A673 (cell line): ENCODE results near the gene ZNF683. TPM values are rescaled to one million over a fixed set of nuclear protein-coding genes. Genes with fewer than 3 reads are reported as not detected.

Experiments
- BruUV-seq: library from RNA; stranded (reverse); fragments of 400-500 nt; replicated peaks from 2 replicates; lab custom pipeline; 2021; lab: Mats Ljungman, UMichigan
- CTCF ChIA-PET: fragments of 300-600 bp; sonication (Branson Sonifier 250); formaldehyde crosslinking; loops from one replicate; lab custom pipeline; 2022; ENCODE audit warnings: antibody characterized with exemption; lab: Charles Lee
- POLR2A ChIA-PET: fragments of 300-600 bp; sonication (Branson Sonifier 250); formaldehyde crosslinking; loops from one replicate; lab custom pipeline; 2022; ENCODE audit warnings: antibody characterized with exemption; ENCODE audit not compliant: low non-redundant PET; lab: Charles Lee
- DNase-seq: peaks from one replicate; pipeline ENCODE4 v3.0.0-alpha.2; 2015; ENCODE audit warnings: low spot score
- H3K27ac ChIP-seq: fragments of 200-600 bp; sonication (generic); 2 replicates; pipeline ENCODE4 v1.5.1; 2016; ENCODE audit warnings: mixed run types, low read depth, mild to moderate bottlenecking, mixed read lengths, antibody characterized with exemption, low read length; ENCODE audit not compliant: poor library complexity, severe bottlenecking
- H3K27me3 ChIP-seq: fragments of 200-600 bp; sonication (generic); replicated peaks from 2 replicates; pipeline ENCODE4 v1.6.1; 2017; ENCODE audit warnings: mixed run types, low read depth, mild to moderate bottlenecking, mixed read lengths, antibody characterized with exemption, low read length; ENCODE audit not compliant: insufficient read depth, poor library complexity
- H3K36me3 ChIP-seq: fragments of 200-600 bp; sonication (generic); 2 replicates; pipeline ENCODE4 v1.6.1; 2016; ENCODE audit warnings: mixed run types, mild to moderate bottlenecking, mixed read lengths, antibody characterized with exemption, low read length; ENCODE audit not compliant: insufficient read depth, poor library complexity, severe bottlenecking
- H3K4me1 ChIP-seq: fragments of 200-600 bp; sonication (generic); 2 replicates; pipeline ENCODE4 v1.6.1; 2017; ENCODE audit warnings: mixed run types, mild to moderate bottlenecking, mixed read lengths, antibody characterized with exemption, low read length; ENCODE audit not compliant: insufficient read depth, poor library complexity, severe bottlenecking
- H3K4me3 ChIP-seq: fragments of 200-600 bp; sonication (generic); 2 replicates; pipeline ENCODE4 v1.5.1; 2016; ENCODE audit warnings: low read depth, mixed run types, mild to moderate bottlenecking, mixed read lengths, low read length; ENCODE audit not compliant: poor library complexity, severe bottlenecking
- H3K9me3 ChIP-seq: fragments of 200-600 bp; sonication (generic); 2 replicates; pipeline ENCODE4 v1.6.1; 2016; ENCODE audit warnings: mixed run types, low read depth, mild to moderate bottlenecking, mixed read lengths, antibody characterized with exemption, low read length; ENCODE audit not compliant: poor library complexity, severe bottlenecking
- EZH2 ChIP-seq: fragments of 200-600 bp; sonication (generic); IDR thresholded peaks from 2 replicates; pipeline ENCODE4 v1.6.1; 2017; ENCODE audit warnings: borderline replicate concordance, low read depth, mild to moderate bottlenecking, mixed read lengths, antibody characterized with exemption, low read length; ENCODE audit not compliant: poor library complexity, severe bottlenecking
- intact Hi-C: fragments of 100-400 bp; cut with micrococcal nuclease; formaldehyde crosslinking; loops from one replicate; pipeline ENCODE4 v1.10.0; 2022; ENCODE audit not compliant: unreplicated experiment
- total RNA-seq: library from RNA; stranded (reverse); gene quantifications from 2 replicates; pipeline ENCODE4 v1.2.3, GENCODE V29; 2021
- TF ChIP-seq, protein P1 (sequence below): fragments of 300-800, 200-600 bp; sonication (generic); conservative IDR thresholded peaks from 2 replicates; pipeline ENCODE4 v1.5.1; 2017; ENCODE audit warnings: low read depth, mild to moderate bottlenecking, antibody characterized with exemption, low read length, moderate library complexity, mixed read lengths

ZNF683 gene
- total RNA-seq, 1 experiment from 2014 or later = not detected

DNA sequence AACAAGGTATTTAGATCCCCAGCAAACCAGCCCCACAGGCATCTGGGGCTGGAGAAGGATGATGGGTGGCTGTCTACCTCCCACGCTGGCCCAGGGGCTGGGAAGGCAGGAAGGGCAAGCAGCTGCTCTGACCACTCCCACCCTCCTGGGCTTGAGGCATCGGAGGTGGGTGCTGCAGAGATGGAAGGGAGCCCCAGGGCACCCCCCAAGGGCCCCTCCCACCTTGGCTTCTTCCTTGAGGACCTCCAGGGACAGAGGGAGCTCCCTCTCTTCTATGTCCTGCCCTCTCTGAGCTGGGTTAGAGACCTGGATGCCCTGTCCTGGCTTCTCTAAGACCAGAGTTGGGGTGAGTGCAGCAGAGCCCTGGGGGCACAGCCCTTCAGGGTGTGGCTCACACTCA lies 51.7 kb downstream of the ZNF683 start:
- no peak for DNase-seq
- Histone ChIP-seq H3K27ac (no peak overlapping the region), H3K9me3 (no peaks in the 10 kb centered on the region), H3K36me3 (no peaks in the 10 kb centered on the region), H3K4me3 (no peak overlapping the region), H3K4me1 (no peaks in the 10 kb centered on the region), H3K27me3 (no peaks in the 10 kb centered on the region)
- CTCF ChIA-PET = interaction anchor here (1.0 to 1.6 kb wide), 3 partner anchors 42 to 151 kb away, joined by 3 to 5 read pairs (median 4); partner anchors contain the start of genes SH3BGRL3 and ZNF593
- no TSS peak for BruUV-seq
- intact Hi-C loops = loop anchor here (1.0 to 5.0 kb wide), 3 partner anchors 36 to 216 kb away; partner anchors contain the start of genes C1orf232 and ZNF593
- TF ChIP-seq, protein P1, sequence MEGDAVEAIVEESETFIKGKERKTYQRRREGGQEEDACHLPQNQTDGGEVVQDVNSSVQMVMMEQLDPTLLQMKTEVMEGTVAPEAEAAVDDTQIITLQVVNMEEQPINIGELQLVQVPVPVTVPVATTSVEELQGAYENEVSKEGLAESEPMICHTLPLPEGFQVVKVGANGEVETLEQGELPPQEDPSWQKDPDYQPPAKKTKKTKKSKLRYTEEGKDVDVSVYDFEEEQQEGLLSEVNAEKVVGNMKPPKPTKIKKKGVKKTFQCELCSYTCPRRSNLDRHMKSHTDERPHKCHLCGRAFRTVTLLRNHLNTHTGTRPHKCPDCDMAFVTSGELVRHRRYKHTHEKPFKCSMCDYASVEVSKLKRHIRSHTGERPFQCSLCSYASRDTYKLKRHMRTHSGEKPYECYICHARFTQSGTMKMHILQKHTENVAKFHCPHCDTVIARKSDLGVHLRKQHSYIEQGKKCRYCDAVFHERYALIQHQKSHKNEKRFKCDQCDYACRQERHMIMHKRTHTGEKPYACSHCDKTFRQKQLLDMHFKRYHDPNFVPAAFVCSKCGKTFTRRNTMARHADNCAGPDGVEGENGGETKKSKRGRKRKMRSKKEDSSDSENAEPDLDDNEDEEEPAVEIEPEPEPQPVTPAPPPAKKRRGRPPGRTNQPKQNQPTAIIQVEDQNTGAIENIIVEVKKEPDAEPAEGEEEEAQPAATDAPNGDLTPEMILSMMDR = no peak
- TF ChIP-seq EZH2 = no peak
- POLR2A ChIA-PET = no interaction called here

DNA sequence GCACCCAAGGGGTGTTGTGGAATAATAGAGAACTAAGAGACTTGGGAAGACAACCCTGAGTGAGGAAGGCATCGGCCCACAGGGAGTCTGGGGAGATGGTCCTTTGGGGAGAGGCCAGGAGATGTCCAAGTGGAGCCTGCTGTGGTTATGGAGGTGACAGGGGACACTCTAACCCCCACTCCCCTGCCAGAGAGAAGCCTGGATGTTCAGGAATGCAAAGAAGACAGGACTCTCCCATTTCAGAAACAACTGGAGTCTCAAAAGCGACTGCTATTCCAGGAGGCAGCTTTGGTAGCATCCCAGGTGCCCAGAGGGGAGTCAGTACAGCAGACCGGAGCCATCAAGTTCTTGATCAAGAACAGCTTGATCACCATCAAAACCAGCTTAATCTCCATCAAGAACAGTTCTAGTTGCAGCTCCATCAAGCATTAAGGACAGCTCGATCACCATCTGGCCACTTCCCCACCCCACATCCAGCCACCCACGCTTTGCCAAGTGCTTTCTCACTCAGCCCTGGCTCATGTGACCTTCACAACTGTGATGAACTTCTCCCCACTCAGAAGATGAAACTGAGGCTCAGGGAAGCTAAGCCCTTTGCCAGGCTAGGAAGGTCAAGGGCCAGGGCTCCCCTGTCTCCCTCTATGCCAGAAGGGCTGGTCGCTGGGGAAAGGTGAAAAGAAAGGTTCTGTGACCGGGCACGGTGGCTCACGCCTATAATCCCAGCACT lies 54.0 kb downstream of the ZNF683 start:
- no peak for TF ChIP-seq EZH2
- TF ChIP-seq, protein P1 = no peak
- Histone ChIP-seq H3K27ac (no peak overlapping the region), H3K9me3 (no peaks in the 10 kb centered on the region), H3K27me3 (no peaks in the 10 kb centered on the region), H3K4me1 (no peaks in the 10 kb centered on the region), H3K36me3 (no peaks in the 10 kb centered on the region), H3K4me3 (no peak overlapping the region)
- DNase-seq = no peak
- POLR2A ChIA-PET = no interaction called here
- intact Hi-C loops = no loop called here
- no TSS peak for BruUV-seq
- CTCF ChIA-PET = interaction anchor here (0.8 kb wide), 1 partner anchor 34 kb away, joined by 3 read pairs; no protein-coding TSS in a partner anchor

DNA sequence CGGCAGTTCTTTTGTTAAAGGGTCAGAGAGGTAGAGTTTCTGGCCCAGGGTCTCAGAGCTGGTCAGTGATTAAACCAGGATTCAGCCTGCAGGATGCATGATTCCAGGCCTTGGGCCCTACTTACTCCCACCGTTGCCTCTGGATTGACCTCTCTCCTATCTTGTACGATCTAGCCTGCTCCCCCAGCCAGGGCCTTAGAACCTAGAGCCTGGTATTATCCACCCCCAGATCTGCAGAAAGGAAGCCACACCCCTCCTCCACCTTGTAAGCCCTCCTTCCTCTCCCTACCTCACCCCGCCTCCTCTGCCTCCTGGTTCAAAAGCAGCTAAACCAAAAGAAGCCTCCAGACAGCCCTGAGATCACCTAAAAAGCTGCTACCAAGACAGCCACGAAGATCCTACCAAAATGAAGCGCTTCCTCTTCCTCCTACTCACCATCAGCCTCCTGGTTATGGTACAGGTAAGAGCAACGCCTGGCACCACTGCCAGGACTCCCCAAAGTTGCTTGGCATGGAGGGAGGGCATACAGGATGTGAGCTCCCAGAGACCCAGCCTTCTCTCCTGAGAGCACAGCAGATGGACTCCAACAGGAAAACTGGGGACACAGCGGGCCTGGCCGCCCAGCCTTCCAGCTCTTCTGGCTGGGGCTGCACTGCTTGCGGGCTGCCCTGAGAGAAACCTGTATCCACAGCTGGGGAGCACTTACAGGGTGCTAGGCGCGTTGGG lies 54.8 kb downstream of the ZNF683 start, which contains the start of gene CD52:
CD52 (plus strand) TSS at position 347 of the 726 bp plus-strand sequence; CDS start at position 407, 60 bp downstream.
- Histone ChIP-seq H3K36me3 (no peaks in the 10 kb centered on the region), H3K27ac (no peak within 1 kb of the TSS), H3K4me1 (no peaks in the 10 kb centered on the region), H3K4me3 (no peak within 1 kb of the TSS), H3K9me3 (no peaks in the 10 kb centered on the region), H3K27me3 (no peaks in the 10 kb centered on the region)
- DNase-seq = no peak
- POLR2A ChIA-PET = no interaction called here
- no peak for TF ChIP-seq EZH2
- TF ChIP-seq, protein P1 = no peak
- intact Hi-C loops = no loop called here
- BruUV-seq = no TSS peak
- CTCF ChIA-PET = interaction anchor here (0.8 kb wide), 1 partner anchor 33 kb away, joined by 3 read pairs; no protein-coding TSS in a partner anchor
